ENCODE data around the gene TSPEAR. TPM values are rescaled to one million over a fixed set of nuclear protein-coding genes. Genes with fewer than 3 reads are reported as not detected.

TSPEAR gene
- total and polyA plus RNA-seq, 12 donors, result under 0.01 to 3.4 (median 1.0) TPM; not detected in 3

DNA sequence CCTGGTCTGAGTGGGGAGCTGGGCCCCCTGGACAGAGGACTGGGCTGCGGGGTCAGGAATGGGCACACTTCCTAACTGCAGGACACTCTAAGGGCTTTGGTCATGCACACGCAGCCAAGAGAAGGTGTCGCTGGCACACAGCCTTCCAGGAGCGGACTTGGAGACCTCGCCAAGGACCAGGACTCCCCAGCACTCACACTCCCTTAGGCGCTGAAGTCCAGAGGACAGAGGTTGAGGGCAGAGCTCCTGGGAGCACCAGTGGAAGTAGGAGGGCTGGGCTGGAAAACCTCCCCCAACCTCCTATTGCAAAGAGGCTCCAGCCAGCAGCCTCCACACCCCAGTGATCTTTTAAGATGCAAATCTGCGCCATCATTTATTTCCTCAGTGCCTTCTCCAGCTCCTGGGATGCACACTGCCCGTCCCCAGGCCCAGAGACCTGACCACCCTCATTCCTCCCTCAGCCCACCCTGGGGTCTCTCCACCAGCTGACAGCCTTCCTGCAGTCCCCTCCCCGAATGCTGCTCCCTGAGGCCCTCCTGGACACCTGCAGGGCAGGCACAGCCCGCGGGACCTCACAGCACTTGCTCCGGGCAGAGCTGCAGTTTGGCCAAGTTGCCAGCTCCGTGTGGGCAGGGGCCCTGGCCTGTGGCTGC, 3.0 kb downstream of the TSPEAR start:
- ATAC-seq (peak in 5 of 8 donors; percentile 15 to 65 (median 34)), DNase-seq (no peak)
- Histone ChIP-seq H3K4me1 (peaks cover 0 to 39% (median 17%) of the 10 kb centered on the region in 9 donors), H3K36me3 (no peaks in the 10 kb centered on the region), H3K27me3 (peaks cover 0 to 98% (median 91%) of the 10 kb centered on the region in 7 donors), H3K9me3 (no peaks in the 10 kb centered on the region), H3K4me3 (no peak overlapping the region), H3K27ac (no peak overlapping the region)
- WGBS, 2 donors, result 2 to 4% methylated on average over 13 of the region's 13 CpGs
- TF ChIP-seq, protein P1, sequence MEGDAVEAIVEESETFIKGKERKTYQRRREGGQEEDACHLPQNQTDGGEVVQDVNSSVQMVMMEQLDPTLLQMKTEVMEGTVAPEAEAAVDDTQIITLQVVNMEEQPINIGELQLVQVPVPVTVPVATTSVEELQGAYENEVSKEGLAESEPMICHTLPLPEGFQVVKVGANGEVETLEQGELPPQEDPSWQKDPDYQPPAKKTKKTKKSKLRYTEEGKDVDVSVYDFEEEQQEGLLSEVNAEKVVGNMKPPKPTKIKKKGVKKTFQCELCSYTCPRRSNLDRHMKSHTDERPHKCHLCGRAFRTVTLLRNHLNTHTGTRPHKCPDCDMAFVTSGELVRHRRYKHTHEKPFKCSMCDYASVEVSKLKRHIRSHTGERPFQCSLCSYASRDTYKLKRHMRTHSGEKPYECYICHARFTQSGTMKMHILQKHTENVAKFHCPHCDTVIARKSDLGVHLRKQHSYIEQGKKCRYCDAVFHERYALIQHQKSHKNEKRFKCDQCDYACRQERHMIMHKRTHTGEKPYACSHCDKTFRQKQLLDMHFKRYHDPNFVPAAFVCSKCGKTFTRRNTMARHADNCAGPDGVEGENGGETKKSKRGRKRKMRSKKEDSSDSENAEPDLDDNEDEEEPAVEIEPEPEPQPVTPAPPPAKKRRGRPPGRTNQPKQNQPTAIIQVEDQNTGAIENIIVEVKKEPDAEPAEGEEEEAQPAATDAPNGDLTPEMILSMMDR (IDR thresholded peaks at IDR 0.05), result no peak
- intact Hi-C loops (cut with DNase I), result no loop called here

DNA sequence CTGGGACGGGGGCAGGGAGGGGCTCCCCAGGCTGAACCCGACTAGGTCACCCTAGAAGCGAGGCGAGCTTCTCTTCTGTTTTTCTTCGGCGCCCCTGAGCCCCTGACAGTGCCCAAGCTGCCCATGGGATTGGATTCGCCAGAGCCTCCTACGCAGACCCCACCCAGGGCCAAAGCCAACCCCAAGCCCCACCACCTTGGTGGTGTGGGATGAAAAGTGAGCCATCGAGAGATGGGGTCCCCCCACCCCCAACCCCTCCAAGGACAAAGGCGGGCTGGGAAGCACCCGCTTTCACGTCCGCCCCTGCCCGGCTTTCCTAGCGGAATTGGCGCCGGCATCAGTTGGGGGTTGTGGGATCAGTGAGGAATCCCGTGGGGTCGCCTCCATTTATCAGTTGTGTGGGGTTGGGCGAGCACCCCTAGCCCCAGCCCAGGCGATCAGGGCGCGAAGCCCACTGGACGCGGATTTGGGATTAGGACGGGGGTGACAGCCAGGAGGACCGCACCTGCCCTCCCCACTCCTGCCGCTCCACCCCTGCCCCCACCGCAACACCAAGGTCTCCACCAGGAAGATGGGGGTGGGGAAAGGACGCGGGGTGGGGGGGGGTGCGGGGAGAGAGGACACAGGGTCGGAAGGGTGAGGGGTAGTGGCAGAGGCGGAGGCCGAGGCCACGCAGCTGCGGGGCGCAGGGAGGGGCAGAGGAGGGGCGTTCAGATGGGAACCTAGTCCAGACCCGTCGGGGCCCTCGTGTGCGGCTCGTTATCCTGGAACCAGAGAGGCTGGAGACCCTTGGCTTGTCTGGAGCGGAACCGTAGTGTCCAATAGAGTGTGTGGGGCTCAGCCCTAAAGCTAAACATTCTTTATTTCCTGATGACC, 4.4 kb downstream of the TSPEAR start:
- H3K27me3 ChIP-seq, result peaks cover 0 to 96% (median 91%) of the 10 kb centered on the region in 7 donors
- H3K9me3 ChIP-seq, result no peaks in the 10 kb centered on the region
- DNase-seq, result no peak
- intact Hi-C loops (cut with DNase I), result no loop called here
- 1 to 4% methylated on average over 43 to 46 of the region's 46 CpGs for WGBS, 2 donors
- H3K4me1 ChIP-seq, result peaks cover 0 to 39% (median 17%) of the 10 kb centered on the region in 9 donors
- H3K36me3 ChIP-seq, result no peaks in the 10 kb centered on the region
- ATAC-seq, result no peak
- no peak overlapping the region for H3K27ac ChIP-seq
- TF ChIP-seq, protein P1 (IDR thresholded peaks at IDR 0.05), result no peak
- H3K4me3 ChIP-seq, result no peak overlapping the region

DNA sequence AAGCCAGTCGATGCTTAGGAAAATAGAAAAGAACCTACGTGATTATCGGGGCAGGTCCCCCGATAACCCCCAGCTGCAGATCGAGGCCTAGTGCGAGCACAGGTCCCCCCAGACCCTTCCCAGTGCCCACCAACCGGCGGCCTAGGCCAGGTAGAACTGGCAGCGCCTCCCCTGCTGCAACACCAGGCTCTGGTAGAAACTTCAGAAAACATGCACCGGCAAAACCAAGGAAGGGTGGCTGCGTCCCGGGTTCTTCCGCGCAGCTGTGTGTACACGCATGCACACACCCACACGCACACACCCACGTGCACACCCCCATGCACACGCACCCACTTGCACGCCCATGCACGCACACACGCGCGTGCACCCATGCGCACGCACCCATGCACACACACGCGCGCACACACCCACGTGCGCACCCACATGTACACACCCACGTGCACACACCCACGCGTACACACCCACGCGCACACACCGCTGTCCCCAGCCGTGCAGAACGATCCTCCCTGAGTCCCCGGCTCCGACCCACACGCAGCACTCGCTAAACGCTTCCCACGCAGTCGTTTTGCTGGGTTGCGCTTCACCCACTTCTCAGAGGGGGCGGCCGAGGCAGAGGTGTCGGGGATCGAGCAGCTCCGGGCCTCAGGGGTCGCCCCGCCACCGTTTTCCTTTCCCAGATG, 5.2 kb downstream of the TSPEAR start:
- peaks cover 0 to 32% (median 14%) of the 10 kb centered on the region in 9 donors for H3K4me1 ChIP-seq
- no peak overlapping the region for H3K4me3 ChIP-seq
- peaks cover 0 to 96% (median 91%) of the 10 kb centered on the region in 7 donors for H3K27me3 ChIP-seq
- DNase-seq (no peak), ATAC-seq (no peak)
- intact Hi-C loops (cut with DNase I), result no loop called here
- TF ChIP-seq, protein P1 (IDR thresholded peaks at IDR 0.05), result no peak
- H3K36me3 ChIP-seq, result no peaks in the 10 kb centered on the region
- H3K27ac ChIP-seq, result no peak overlapping the region
- H3K9me3 ChIP-seq, result no peaks in the 10 kb centered on the region
- WGBS, 2 donors, result 3 to 5% methylated on average over 51 to 54 of the region's 54 CpGs

DNA sequence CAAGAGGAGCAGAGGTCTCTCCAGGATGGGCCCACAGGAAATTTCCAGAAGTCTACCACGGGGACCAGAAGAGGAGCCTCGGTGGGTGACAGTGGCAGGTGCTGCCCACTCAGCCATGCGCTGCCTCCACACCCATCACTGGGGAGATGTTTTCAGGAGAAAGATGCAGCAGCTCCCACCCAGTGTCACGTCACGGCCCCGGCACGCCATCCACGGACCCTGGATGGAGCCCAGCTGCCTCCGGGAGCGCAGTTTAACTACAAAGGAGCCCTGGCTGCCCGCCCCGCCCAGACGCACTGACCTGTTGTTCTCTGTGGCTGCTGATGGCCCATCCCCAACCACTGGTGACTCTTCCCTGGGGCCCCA, 6.8 kb downstream of the TSPEAR start:
- ATAC-seq (no peak), DNase-seq (no peak)
- intact Hi-C loops (cut with DNase I), result no loop called here
- Histone ChIP-seq H3K4me3 (no peak overlapping the region), H3K27ac (no peak overlapping the region), H3K4me1 (peaks cover 0 to 17% (median 6%) of the 10 kb centered on the region in 9 donors), H3K27me3 (peaks cover 0 to 96% (median 91%) of the 10 kb centered on the region in 7 donors), H3K36me3 (no peaks in the 10 kb centered on the region), H3K9me3 (no peaks in the 10 kb centered on the region)
- TF ChIP-seq, protein P1 (IDR thresholded peaks at IDR 0.05), result no peak
- WGBS, 2 donors, result 12 to 13% methylated on average over 13 of the region's 13 CpGs
